Anterior cingulate cortex (tissue), 58 donors: ENCODE data around the gene ABCA2.

ENCODE experiments used
- DNase-seq, 58 donors: peaks; one replicate each; lab custom pipeline; 2025; lab: John Stamatoyannopoulos, UW

ABCA2 gene

DNA sequence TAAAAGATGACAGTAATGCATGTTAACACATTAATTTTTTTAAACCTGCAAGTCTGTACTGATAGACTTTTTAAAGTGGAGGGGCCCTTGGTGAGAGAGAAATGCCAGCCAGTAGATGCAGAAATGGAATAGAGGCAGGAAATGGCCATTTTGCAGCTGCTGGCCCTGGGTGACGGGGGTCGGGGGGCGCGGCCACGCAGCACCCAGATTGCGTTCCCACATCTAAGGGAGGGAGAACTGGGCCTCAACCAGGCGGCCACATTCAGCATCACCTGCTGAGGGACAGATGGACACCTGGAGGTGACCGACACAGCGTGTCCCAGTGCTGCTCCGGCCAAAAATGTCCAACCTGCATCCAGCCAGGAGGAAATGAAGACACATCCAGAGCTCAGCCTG is 25.4 kb downstream of the ABCA2 start:
- no peak for DNase-seq

DNA sequence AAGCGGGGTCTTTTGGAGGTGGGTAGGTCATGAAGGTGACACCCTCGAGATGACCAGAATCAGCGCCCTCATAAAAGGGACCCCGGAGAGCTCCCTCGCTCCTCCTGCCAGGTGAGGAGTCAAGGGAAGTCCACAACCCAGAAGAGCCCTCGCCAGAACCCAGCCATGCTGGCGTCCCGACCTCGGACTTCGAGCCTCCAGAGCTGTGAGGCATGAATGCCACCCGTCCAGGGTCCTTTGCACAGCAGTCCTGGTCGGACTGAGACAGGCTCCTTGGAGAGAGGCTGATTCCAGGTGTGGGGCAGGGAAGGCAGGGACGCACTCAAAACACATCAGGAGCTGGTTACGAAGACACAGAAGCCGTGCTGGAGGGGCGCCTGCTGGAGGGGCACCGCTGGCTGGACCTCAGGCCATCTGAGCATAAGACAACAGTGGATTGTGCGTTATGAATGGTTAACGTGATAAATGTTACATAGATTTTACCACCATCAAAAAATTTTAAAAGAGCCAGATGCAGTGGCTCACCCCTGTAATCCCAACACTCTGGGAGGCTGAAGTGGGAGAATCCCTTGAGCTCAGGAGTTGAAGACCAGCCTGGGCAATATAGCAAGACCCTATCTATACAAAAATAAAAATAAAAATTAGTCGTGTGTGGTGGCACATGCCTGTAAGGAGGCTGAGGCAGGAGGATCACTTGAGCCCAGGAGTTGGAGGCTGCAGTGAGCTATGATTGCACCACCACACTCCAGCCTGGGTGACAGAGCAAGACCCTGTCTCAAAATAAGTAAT is 26.0 kb downstream of the ABCA2 start:
- DNase-seq, result no peak

DNA sequence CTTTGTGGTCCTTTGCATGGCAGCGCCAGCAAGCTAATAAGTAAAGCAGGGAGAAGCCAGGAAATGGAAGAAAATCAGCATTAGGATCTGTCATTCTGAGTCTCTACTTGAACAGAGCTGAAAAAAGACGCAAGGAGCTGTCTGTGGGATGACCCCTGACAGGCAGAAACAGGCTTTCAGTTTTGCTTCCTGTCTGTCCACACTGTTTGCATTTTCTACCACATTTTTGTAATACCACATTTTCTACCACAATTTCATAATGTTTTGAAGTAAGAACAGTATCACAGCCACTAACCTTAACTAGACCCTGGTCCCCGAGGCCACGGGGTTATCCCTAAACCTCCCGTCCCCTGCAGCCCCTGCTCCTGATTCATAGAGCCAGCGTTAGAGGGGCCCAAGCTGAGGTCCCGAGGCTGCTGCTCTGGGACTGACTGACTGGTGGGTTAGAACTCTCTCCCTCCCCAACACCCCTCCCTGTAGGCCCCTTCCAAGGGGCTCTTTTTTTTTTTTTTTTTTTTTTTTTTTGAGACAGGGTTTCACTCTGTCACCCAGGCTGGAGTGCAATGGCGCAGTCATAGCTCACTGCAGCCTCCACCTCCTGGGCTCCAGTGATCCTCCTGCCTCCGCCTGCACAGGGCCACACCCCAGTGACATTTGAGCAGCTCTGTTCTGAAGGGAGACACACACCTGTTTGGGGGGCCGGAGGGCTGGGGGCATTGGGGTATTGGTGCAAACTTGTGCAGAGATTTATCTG is 27.7 kb downstream of the ABCA2 start:
- DNase-seq, result no peak

DNA sequence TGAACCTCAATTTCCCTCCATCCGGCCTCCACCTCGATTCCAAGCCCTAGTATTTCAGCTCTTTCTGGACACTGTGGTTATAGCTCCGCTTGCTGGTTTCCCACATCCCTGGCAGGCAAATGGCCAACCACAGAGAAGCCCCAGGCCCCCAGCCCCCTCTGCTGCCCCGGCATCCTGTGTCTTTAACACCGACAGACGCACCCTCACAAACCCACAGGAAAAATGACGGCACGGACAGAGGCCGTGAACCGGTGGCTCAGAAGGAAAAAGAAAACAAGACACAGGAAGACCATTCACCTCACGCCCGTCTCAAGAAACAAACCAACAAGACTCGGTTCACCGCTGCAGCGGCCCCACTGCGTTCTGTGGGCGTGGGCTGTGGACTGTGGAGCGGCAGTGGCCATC is 30.2 kb downstream of the ABCA2 start:
- DNase-seq, result no peak

DNA sequence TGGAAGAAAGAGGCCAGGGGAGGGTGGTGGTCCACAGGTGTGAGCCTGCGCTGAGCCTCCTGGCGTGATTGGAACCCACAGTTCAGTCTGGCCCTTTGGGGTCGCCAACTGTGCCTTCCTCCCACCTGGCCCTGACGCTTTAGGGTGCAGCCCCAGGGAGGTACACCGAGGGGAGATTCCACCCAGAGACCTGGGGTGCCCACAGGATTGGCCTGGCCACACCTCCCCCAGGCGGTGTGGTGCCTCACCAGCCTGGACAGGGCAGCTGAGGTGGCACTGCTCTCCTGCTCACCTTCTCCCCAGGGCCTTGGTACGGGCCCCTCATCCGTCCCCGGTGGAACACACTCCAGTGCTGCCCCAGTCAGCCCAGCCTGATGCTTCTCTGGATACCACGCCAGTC is 30.7 kb downstream of the ABCA2 start:
- DNase-seq, result no peak

DNA sequence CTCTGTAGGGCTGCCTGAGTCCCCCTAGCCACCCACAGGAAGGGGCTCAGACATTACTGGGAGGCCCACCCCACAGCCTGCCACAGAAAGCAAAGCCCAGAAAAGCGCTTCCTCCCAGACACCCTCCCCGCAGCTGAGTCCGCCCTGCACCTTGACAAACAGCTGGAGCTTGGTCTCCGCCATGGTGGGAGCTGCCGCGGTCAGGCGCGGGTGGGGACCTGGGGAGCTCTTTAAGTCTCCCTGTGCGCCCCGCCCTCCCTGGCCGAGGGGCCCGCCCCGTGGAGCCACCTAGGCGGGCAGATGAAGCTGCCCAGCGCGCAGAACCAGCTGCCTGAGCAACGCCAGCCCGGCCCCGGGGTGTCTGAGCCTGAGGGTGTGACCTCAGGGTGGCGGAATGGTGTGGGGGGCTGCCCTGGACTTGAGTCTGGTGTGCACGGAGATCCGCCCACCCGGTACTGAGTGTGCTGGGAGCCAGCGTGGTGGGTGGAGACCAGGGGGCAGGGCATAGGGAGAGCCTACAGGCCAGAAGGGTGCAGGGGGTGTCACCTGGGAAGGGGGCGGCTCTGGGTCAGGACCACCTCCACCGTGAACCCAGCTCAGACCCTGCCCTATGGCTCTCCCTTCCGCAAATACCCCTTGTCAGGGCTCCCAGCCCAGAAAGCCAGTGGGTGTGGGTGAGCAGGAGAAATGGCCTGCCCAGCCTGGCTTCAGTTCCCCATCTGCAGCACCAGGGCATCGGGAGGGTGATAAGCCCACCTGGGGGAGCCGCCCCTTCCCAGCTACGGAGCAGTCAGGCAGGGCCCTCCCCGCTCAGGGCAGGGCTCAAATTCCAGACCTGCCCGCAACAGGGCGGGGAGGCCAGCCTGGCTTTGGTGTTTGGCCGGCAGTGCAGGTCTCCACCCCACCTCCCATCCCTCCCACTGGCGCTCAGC is 31.4 kb downstream of the ABCA2 start, which contains the start of gene CLIC3:
TSS of gene CLIC3 (minus strand) at position 208 of the 932 bp plus-strand sequence. CDS start at position 183, 25 bp downstream.
- DNase-seq, result no peak

DNA sequence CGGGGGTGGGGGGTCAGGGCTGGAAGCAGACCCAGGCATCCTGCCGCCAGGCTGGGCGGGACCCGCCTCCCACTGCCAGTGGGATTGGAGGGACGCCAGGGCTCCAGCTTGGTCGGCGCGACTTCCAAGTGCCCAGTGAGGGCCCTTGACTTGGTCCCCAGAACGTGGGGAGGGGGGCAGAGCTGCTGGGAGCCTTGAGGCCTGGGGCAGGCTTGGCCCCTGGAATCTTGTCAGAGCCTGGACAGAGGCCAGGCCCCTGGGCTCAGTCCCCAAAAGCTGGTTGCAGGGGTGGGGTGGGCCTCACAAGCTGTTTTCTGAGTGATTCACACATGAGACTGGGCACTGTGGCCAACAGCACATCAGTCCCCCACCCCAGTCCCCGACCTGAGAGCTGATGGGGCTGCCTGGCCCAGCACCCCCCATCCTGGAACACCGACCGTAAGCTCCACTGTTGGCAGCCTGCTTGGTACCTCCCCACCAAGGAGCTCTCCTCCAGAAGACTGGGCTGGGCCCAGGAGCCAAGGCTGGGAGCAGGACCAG is 32.2 kb downstream of the ABCA2 start:
- peak in 12 of 58 donors; percentile 6 to 43 (median 26) for DNase-seq

DNA sequence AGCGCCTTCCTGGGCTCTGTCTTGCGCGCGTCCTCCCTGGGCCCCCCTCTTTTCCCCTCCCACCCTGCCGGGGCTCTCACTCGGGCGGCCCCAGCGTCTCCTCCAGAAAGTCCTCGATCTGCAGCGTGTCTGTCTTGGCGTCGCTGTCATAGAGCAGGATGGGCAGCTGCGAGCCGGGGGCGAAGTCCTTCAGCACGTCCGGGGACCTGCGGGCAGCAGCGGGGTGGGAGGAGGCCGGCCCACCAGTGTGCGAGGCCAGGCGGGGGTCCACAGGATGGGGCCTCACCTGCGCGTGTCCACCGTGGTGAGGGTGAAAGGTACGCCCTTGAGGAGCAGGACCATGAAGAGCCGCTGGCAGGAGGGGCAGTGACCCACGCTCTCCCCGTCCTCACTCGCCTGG is 32.7 kb downstream of the ABCA2 start:
- no peak for DNase-seq

DNA sequence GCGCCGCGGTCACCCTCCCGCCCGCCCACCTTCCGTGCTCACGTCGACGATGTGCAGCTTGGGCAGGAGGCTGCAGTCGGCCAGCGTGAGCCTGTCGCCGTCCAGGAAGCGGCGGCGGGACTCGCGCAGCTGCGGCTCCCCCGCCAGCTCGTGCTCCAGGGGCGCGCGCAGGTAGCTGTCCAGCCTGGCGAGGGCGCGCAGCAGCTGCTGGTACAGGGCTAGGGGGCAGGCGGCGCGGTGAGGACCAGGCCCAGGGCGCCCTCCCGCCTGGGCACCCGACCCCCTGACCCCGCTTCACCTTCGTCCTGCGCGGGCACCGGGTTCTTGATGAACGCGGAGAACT is 33.2 kb downstream of the ABCA2 start:
- DNase-seq, result no peak

DNA sequence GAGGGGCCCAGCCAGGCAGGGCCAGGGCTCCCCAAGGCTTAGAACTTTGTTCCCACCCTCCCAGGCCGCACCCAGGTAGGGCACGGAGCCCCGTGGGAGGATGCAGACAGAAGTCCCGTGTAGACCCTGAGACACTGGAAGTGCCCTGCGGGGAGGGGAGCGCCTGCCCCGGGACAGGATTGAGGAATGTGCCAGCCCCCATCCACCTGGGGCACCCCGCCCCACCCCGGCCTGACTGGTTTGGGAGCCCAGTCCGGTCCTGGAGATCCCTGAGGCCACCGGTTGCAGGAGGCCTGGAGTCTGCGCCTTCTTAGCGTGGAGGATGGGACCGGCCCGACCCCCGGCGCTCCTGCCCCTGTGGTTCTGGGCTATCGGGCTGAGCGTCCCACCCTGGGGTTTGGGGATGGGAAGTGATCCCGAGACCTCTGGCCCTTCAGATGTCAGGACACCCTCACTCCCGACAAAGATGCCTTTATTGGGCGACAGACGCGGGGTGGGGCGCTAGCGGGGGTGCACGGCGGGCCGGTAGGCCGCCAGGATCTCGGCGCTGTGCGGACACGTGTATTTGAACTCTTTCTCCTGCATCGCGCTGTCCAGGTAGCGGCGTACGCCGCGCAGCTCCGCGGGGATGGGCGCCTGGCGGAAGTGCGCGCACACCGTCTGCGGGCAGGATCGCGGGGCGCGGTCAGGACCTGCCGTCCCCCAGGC is 33.7 kb downstream of the ABCA2 start:
- DNase-seq, result no peak

DNA sequence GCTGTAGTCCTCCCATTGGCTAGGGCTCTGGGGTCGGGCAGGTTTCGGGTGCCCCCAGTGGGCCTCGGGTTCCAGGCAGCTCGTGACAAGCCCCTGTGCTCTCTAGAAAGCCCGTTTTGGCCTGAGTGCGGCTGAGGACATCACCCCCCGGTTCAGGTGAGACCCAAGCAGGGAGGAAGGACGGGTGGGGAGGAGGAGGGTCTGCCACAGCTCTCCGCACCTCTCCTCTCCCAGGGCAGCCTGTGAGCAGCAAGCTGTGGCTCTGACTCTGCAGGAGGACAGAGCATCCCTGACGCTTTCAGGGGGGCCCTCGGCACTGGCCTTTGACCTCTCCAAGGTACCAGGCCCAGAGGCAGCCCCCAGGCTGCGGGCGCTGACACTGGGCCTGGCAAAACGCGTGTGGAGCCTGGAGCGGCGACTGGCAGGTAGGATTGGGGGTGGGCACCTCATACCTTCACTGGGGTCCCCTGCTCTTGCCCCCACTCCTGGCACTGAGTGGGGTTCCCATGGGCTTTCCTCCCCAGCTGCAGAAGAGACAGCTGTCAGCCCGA is 35.1 kb downstream of the ABCA2 start:
- no peak for DNase-seq

DNA sequence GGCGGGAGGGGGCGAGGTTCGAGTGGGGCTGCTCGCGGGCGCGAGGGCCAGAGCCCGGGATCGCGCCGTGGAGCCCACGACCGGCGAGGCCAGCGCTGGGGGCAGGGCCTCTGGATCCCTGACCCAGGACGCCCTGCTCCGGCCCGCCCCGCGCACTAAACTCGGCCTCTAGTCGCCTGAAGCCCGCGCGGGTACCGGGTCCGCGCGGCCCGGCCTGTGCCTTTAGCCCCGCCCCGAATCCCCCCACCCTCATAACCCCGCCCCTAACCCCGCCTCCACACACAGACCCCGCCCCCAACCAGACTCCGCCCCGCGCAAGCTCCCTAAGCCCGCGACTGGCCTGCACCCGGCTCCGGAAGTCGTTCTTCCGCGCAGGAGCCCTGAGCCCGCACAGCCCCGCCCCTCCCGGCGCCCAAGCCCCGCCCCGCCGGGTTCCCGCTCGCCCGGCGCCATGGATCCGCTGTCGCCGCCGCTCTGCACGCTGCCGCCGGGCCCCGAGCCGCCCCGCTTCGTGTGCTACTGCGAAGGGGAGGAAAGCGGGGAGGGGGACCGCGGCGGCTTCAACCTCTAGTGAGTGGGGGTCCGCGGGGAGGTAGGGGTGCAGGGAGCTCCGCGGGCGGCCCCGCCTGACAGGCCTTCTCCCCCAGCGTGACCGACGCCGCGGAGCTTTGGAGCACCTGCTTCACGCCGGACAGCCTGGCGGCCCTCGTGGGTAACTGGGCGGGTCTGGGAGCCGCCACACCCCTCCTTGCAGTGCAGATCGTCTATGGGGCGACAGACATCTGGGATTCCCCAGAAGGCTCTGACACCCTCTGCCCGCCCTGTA is 35.8 kb downstream of the ABCA2 start, which contains the start of gene PAXX:
TSS of gene PAXX (plus strand) at position 430 of the 826 bp plus-strand sequence. CDS start at position 452, 22 bp downstream.
- peak; percentile 21 to 95 (median 86) for DNase-seq

DNA sequence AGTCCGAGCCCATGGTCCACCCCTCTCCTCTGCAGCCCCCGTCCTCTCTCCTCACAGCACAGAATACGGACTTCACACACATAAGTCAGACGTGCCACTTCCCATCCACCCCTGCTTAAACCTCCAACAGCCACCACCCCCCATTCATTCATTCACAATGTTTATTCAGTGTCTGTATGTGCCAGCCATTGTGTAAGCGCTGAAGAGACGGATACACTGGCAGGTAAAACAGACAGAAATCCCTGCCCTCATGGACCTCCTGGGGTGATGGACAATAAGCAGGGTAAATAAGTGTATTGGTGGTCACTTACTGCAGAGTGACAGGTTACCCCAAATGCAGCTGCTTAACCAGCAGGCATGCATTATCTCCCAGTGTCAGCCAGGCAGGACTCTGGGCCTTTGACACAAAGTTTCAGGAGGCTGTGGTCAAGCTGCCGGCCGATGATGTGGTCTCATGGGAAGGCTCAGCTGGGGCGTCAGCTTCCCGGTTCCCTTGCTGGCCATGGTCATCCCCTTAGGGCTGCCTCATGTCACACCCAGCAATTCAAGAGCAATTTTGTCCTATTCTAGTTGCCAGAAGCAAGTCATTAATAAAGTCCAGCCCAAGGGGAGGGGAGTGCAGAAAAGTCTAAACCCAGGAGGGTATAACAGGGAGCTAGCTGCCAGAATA is 37.7 kb downstream of the ABCA2 start:
- DNase-seq, result no peak

DNA sequence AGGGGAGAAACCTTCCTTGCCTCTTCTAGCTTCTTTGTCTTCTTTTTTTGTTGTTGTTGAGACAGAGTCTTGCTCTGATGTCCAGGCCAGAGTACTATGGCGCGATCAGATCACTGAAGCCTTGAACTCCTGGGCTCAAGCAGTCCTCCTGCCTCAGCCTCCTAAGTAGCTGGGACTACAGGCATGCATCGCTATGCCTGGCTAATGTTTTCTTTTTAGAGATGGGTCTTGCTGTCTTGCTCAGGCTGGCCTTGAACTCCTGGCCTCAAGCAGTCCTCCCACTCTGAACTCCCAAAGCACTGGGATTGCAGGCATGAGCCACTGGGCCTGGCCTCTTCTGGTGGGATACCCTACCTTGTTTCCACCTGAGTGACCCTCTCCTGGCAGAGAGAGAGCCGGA is 39.2 kb downstream of the ABCA2 start:
- DNase-seq, result no peak

DNA sequence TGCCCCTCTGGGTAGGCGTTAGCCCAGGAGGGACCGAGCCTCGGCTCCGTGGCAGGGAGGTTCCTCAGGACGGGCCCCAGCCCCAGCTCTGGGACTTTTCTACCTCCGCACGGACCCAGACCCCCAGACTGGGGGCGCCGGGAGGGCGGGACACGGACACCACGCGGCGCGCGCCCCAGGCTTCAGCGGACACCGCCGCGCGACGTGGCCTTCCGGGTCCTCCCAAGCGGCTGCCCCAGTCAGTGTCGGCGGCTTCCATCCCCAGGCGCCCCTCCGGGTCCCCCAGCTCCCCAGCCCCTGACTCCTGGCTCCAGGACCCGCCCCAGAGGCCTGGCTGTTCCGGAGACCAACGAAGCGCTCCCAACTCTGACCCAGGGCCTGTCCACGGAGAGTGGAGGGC is 42.2 kb downstream of the ABCA2 start:
- no peak for DNase-seq

DNA sequence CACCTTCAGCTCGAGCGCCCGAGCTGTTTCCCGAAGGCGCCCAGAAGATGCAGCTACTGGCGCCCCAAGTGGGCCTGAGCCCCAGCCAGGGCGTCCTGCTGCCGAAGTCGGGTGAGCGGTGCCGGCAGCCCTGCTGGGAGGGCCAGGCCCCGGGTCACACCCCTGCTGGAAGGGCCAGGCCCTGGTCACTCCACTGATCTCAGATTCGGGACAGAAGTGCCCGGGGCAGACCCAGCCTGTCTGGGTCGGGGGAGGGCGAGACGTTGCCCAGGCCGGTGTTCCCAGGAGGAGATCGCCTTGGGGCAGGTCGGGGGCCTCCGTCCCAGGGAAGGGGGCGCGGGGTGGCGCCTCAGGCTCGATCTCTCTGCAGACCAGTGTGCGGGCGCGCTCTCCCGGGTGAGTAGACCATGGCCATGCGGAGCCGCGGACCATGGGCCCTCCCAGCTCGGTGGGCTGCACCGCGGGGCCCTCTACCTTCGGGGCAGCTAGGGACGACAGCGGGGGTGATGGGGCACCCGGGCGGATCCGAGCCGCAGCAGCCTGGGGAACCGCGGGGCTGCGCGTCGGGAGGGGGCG is 42.9 kb downstream of the ABCA2 start:
- peak in 2 of 58 donors; percentile 23 to 52 for DNase-seq

DNA sequence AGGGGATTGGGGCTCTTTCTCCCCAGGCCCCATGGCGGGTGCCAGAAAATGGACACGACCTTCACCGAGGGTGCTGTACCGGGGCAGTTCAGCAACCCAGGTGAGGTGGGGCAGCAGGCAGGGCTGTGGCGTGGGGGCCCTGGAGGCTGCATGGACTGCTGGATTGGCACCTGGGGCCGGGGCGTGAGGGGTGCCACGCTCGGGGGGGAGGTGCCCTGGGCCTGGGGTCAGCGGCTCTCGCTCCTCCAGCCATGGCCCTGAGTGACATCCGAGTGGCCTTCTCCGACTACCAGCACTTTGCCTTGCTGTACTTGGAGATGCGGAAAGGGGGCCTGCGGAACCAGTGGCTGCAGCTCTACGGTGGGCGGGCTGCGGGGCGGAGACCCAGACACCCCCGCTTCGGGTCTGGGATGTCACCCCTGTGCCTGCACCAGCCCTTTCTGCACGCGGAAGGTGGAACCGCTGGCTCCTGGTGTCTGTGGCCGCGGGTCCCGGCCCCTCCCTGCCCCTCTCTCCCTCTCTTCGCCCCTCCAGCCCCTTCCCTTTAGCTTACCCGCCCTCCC is 43.5 kb downstream of the ABCA2 start:
- peak in 1 of 58 donors; percentile 71 for DNase-seq
